Measurements from ENCODE around the gene OSCP1.

OSCP1 gene

DNA sequence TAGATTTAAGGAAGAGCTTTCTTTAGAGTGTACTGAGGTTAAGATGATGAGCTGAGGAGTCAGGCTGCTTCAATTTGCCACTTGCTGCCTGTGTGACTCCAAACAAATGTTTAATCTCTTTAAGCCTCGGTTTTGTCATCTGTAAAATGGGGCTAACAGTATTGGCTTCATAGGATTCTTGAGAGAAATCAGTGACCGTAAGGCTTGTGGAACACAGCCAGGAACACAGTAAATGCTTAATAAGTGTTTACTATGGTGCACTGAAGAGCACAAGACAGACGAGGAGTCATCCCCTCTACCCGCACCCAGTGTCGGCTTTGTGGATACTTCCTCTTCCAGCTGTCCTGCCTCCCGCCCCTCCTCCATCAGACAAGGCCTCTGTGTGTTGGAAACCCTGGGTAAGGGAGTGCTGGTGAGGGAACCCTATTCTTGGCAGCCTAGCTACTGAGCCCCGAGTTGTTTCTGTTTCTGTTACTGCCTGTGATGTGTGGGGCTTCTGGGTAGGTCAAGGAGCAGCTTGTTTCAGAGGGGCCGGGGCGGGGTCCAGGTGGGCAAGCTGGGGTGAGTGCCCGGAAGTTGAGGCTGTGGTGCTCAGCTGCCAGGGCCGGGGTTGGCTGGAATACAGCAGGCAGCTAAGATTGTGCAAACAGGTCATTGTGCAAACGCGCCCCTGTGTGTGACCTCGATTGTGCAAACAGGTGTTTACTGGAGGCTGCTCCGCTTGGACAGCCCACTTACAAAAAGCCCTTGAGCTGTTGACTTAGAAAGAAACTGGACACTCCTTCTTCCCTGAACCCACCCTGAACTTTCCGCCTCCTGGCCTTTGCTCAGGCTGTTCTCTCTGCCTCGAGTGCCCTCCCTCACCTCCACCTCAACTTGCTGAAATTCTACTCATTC, 36.4 kb upstream of the OSCP1 start:
- Histone ChIP-seq H3K4me3 (ENCODE audit: low read length) (peak overlapping the region; percentile 61), H4K20me1 (ENCODE audit: control insufficient read depth, insufficient read depth, low read depth, low read length) (no peaks in the 10 kb centered on the region), H3K9me3 (ENCODE audit: control insufficient read depth, insufficient read depth, low read length) (no peaks in the 10 kb centered on the region), H3K79me2 (ENCODE audit: control insufficient read depth, low read length) (no peaks in the 10 kb centered on the region), H3F3A (ENCODE audit: control insufficient read depth, insufficient read depth) (peaks cover 20% of the 10 kb centered on the region), H3K36me3 (ENCODE audit: control insufficient read depth, low read length) (no peaks in the 10 kb centered on the region), H3K4me2 (ENCODE audit: low read length) (peak overlapping the region; percentile 70), H3K27me3 (ENCODE audit: control insufficient read depth, low read length) (no peaks in the 10 kb centered on the region; the same call in 1 of the 2 replicates), H3K9me2 (replicated peaks; ENCODE audit: control insufficient read depth, low read length) (no peaks in the 10 kb centered on the region), H3K27ac (ENCODE audit: low read depth, low read length) (peak overlapping the region; percentile 56), H3K4me1 (ENCODE audit: control insufficient read depth, low read length) (peaks cover 46% of the 10 kb centered on the region)
- TF ChIP-seq EZH2phosphoT487 (IDR thresholded peaks at IDR 0.05; ENCODE audit: borderline replicate concordance, low read length) (no peak), CTCF (IDR thresholded peaks at IDR 0.05; ENCODE audit: low read depth, low read length, poor library complexity, severe bottlenecking) (no peak)

DNA sequence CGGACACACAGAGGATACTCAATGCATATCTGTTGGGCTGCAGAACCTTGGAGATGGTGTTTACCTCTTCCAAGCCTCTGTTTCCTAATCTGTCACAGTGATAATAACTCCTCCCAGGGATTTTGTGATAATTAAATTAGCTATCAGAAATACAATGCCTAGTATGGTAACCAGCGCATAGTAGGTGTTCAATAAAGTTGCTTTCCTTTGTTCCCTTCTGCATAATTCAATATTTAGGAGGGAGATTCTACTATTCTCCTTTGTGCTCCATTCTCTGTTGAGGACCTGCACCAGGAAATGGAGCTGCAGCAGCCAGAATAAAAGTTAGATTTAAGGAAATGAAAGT, 35.8 kb upstream of the OSCP1 start:
- Histone ChIP-seq H4K20me1 (ENCODE audit: control insufficient read depth, insufficient read depth, low read depth, low read length) (no peaks in the 10 kb centered on the region), H3K4me2 (ENCODE audit: low read length) (peak overlapping the region; percentile 70), H3K27me3 (ENCODE audit: control insufficient read depth, low read length) (no peaks in the 10 kb centered on the region; the same call in 1 of the 2 replicates), H3K36me3 (ENCODE audit: control insufficient read depth, low read length) (no peaks in the 10 kb centered on the region), H3K79me2 (ENCODE audit: control insufficient read depth, low read length) (no peaks in the 10 kb centered on the region), H3K4me3 (ENCODE audit: low read length) (no peak overlapping the region), H3K27ac (ENCODE audit: low read depth, low read length) (peak overlapping the region; percentile 56), H3K9me2 (replicated peaks; ENCODE audit: control insufficient read depth, low read length) (no peaks in the 10 kb centered on the region), H3F3A (ENCODE audit: control insufficient read depth, insufficient read depth) (peaks cover 20% of the 10 kb centered on the region), H3K4me1 (ENCODE audit: control insufficient read depth, low read length) (peaks cover 46% of the 10 kb centered on the region), H3K9me3 (ENCODE audit: control insufficient read depth, insufficient read depth, low read length) (no peaks in the 10 kb centered on the region)
- no peak for TF ChIP-seq CTCF (IDR thresholded peaks at IDR 0.05; ENCODE audit: low read depth, low read length, poor library complexity, severe bottlenecking)
- no peak for TF ChIP-seq EZH2phosphoT487 (IDR thresholded peaks at IDR 0.05; ENCODE audit: borderline replicate concordance, low read length)

DNA sequence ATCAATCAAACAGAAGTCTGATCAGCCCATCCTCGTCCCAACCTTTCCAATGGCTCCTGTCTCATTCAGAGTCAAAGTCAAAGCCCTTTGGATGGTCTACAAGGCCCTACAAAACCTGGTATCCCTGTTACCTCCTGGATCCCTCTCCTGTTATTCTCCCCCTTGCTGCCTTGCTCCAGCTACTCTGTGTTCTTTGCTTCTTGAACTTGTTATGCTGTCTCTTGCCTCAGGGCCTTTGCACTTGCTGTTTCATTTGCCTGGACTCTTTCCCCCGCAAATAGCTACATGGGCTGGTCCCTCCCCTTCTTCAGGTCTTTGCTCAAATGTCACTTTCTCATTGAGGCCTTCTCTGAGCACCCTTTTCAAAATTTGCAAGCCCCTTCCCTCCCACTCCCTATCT, 33.8 kb upstream of the OSCP1 start:
- Histone ChIP-seq H3K27ac (ENCODE audit: low read depth, low read length) (no peak overlapping the region), H3K9me3 (ENCODE audit: control insufficient read depth, insufficient read depth, low read length) (no peaks in the 10 kb centered on the region), H4K20me1 (ENCODE audit: control insufficient read depth, insufficient read depth, low read depth, low read length) (no peaks in the 10 kb centered on the region), H3K27me3 (ENCODE audit: control insufficient read depth, low read length) (peaks cover 4% of the 10 kb centered on the region), H3K36me3 (ENCODE audit: control insufficient read depth, low read length) (no peaks in the 10 kb centered on the region), H3K4me1 (ENCODE audit: control insufficient read depth, low read length) (peaks cover 41% of the 10 kb centered on the region), H3K4me2 (ENCODE audit: low read length) (no peak overlapping the region), H3K9me2 (replicated peaks; ENCODE audit: control insufficient read depth, low read length) (no peaks in the 10 kb centered on the region), H3F3A (ENCODE audit: control insufficient read depth, insufficient read depth) (peaks cover 20% of the 10 kb centered on the region), H3K79me2 (ENCODE audit: control insufficient read depth, low read length) (no peaks in the 10 kb centered on the region), H3K4me3 (ENCODE audit: low read length) (no peak overlapping the region)
- TF ChIP-seq EZH2phosphoT487 (IDR thresholded peaks at IDR 0.05; ENCODE audit: borderline replicate concordance, low read length): no peak
- TF ChIP-seq CTCF (IDR thresholded peaks at IDR 0.05; ENCODE audit: low read depth, low read length, poor library complexity, severe bottlenecking): no peak

All from DOHH2 (cell line).